HG03175 (cell line): ENCODE results near the gene BAD.

ENCODE experiments used
- ATAC-seq: cut with Tn5 transposase; IDR thresholded peaks from one replicate; pipeline ENCODE4 v1.9.1; 2021; ENCODE audit warnings: mild to moderate bottlenecking, moderate library complexity; ENCODE audit not compliant: unreplicated experiment

BAD gene

GRCh38 chr11:64261556-64262080, 22.8 kb downstream of the BAD start:
- no peak for ATAC-seq

- no peak for ATAC-seq
Observed at GRCh38 chr11:64260147-64260708, 24.2 kb downstream of the BAD start.

- no peak for ATAC-seq
Observed at GRCh38 chr11:64259533-64260067, 24.9 kb downstream of the BAD start.

DNA sequence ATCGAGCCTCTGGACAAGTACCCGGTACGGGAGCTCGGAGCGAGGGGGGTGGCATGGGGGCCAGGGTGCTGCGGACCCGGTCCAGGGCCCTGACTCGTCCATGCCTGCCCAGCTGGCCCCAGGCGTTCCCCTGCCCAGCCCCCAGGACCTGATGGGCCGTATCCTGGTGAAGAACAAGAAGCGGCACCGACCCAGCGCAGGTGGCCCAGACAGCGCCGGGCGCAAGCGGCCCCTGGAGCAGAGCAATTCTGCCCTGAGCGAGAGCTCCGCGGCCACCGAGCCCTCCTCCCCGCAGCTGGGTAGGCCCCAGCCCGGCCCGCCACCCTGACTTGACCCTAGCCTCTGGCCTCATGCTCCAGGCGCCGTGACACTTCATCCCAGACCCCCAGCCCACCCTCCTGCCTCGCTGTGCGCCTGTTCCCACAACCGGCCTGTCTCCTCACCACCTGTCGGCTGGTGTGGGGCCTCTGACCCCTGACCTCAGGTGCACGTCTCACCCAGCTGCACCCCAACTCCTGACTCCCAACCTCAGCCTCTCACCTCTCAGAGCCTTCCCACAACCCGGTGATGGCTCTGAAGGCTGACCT, 25.4 kb downstream of the BAD start:
- no peak for ATAC-seq

DNA sequence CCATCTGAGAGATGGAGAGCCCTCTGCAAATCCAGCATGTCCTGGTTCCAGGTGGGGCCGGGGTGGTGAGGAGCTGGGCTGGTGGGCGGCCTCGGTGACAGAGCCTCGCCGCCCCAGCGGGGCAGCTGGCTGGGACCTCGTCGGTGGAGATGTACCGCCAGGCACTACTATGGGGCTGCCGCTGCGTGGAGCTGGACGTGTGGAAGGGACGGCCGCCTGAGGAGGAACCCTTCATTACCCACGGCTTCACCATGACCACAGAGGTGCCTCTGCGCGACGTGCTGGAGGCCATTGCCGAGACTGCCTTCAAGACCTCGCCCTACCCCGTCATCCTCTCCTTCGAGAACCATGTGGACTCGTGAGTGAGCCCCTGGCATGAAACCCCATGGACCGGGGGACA, 26.1 kb downstream of the BAD start:
- no peak for ATAC-seq

- no peak for ATAC-seq
Observed at GRCh38 chr11:64256300-64256699, 28.2 kb downstream of the BAD start.

DNA sequence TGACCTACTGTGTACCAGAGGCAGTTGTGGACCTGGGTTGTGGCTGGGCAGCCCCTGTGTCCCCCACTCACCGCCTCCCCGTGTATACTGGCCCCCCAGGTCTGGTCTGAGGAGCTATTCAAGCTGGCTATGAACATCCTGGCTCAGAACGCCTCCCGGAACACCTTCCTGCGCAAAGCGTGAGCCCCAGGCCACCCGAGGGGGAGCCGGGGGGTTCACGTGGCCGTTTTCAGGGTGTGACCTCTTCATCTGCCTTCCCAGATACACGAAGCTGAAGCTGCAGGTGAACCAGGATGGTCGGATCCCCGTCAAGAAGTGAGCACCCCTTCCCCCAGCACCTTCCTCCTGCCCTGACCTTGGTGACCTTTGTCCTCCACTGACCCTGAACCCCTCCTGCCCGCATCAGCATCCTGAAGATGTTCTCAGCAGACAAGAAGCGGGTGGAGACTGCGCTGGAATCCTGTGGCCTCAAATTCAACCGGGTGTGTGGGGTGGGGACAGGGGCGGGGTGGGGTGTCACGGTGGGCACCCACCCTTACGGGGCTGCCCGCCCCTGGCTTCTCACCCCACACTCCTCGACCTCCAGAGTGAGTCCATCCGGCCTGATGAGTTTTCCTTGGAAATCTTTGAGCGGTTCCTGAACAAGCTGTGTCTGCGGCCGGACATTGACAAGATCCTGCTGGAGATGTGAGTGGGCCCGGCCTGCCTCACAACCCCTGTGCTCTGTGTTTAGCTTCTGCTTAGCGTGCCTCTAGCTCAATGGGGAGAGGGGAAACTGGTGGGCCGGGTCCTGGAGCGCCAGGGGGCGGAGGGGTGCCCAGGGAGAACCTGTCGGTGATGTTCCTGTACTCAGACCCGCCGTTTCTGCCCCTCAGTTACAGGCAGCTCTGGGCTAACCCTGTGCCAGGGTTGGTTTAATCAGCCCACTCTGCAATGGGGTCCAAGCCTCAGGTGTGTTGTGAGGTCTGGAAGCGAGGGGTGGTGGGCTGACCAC, 29.0 kb downstream of the BAD start:
- ATAC-seq: no peak

DNA sequence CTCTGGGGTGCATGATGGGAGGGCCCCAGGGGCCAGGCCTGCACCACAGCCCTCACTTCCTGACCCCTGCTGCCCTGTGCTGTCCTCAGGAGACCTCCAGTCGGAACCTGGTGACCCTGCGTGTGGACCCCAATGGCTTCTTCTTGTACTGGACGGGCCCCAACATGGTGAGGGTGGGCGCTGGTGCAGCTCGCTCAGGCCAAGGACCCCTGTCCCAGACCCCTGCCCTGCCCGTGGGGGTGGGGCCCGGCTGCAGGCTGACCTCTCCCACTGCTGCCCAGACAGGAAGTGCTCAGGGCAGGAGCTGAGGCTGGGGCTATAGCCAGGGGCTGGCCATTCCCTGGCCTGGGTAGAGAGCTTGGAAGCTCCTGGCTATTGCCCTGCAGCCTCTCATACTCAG, 30.1 kb downstream of the BAD start:
- no peak for ATAC-seq

GRCh38 chr11:64253481-64253880, 31.0 kb downstream of the BAD start:
- no peak for ATAC-seq

GRCh38 chr11:64253043-64253442, 31.4 kb downstream of the BAD start:
- no peak for ATAC-seq

GRCh38 chr11:64252003-64252872, 32.2 kb downstream of the BAD start:
- ATAC-seq: no peak

- ATAC-seq: no peak
Observed at GRCh38 chr11:64251753-64252002, 32.8 kb downstream of the BAD start.

DNA sequence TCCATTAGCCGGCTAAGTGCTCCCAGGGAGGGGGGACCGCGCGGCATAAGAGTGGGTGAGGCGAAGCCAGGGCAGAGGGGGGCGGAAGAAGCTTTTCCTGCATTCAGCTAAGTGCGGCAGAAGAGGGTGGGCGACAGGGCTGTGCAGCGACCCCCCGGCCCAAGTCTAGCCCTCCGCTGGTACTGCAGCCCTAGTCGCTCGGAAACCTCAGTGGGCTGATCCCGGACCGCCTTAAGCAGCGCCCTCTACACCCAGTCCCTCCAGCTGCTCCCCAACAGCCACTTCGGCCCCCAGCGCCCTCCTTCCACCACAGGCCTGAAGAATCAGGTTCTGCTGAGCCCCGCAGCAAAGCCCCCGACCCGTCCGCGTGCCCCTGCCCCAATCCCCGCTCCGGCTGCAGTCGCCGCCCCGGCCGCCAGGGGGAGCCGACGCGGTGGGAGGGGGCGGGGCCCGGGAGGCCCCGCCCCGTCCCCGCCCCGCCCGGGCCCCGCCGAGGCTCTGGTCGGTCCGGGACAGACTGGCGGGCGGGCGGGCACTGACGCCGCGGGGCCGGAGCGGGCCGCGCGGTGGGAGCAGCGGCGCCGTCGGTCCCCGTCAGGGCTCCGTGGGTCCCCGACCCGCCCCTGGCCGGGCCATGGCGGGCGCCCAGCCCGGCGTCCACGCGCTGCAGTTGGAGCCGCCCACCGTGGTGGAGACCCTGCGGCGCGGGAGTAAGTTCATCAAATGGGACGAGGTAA, 33.3 kb downstream of the BAD start, which contains the start of gene PLCB3:
Gene PLCB3 (plus strand): TSS at position 515 of the 737 bp plus-strand sequence. CDS start 120 bp downstream, at position 635.
- peak; percentile 38 for ATAC-seq

DNA sequence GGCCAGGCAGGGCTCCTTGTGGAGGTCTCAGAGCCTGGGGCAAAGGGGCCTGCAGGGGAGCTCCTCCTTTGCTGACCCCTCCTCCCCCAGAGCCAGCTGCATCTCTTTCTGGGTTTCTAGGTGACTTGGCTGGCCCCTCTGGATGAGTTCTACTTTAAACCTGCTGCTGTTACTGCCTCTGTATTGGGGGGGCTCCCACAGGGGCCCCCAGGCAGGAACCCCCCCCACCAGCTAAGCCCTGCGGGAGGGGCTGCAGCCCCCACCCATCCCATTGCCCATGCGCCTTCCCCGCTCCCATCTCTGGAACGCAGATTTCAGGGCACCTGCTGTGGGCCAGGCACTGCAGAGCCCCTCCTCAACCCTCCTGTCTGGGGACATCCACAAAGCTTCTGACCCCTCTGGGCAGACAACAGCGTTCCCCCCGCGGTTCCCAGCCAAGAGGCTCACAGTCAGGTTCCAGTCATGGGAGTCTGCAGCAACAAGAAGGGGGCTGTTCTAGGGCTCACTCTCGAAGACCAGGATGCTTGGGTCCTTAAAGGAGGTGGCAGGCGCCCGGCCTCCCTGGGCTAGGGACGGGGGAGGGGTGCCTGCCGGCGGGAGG, 34.0 kb downstream of the BAD start:
- ATAC-seq: no peak

GRCh38 chr11:64249563-64250414, 34.7 kb downstream of the BAD start:
- no peak for ATAC-seq

DNA sequence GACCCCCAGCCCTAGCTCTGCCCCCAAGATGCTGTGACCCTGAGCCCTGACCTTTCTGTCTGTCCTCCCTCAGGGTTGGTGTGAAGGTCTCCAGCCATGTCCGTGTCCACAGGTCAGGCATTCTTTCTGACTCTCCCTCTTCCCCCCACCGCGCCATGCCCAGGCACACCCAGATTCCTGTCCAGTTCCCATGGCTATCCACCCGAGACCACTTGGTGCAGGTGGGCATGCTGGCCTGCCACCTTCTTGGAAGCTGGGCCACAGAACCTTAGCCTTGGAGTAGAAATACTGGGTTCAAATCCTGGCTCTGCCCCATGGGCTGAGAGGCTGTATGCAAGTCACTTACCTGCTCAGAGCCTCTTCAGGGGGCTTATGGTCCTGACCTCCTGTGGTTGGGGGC, 35.4 kb downstream of the BAD start:
- no peak for ATAC-seq

- ATAC-seq: no peak
Observed at GRCh38 chr11:64248578-64248977, 35.9 kb downstream of the BAD start.

DNA sequence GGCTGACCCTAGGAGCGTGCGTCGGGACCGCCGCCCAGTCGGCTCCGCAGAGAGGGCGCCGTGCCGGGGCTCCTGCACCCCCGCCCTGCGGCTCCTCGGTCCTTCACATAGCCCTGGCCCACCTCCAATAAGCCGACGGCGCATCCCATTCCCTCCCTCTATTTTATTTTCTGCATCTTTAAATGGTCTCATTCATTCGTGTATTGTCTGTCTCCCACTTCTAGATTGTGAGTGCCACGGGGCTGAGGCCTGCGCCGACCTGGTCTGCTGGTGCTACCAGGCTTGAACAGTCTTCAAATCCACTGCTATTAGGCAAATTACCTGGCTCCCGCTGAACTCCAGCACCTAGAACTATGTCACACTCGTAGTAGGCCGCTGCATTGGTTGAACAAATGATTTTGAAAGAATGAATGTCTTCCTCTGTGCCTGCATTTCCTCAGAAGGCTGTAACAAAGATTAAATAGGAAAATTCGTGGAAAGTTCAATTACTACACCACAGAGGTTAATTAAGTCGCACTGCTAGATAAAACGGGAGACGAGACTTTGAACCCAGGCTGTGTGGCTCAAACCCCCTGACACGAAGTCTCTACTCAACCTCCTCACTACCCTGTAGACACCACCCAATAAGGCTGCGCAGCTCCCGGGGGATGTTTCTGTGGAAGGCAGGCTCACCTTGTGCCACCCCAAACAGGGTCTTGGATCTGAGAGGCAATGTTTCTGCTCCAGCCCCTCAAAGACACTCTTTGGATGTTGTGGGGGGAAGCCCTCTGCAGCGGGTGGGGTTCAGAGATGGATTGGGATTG, 36.5 kb downstream of the BAD start:
- no peak for ATAC-seq
